Activated T-helper 1 cell treated with anti-CD3 and anti-CD28 coated beads, Interleukin-12 subunit alpha, Interleukin-12 subunit beta, Interleukin-2, Interleukin-4 antibody, amounts not matched to agents 30 ng/mL and 10 ng/mL and 1 ng/mL, durations not matched to agents 14 hours and 24 hours and 36 hours (primary cell): Measurements from ENCODE around the gene CIAPIN1. TPM values are rescaled to one million over a fixed set of nuclear protein-coding genes. Genes with fewer than 3 reads are reported as not detected.
A peak's percentile ranks its signal among the peaks of the same experiment; 100 is the strongest.

Experiments used
- DNase-seq: peaks from one replicate; pipeline ENCODE4 v3.0.0; 2021; ENCODE audit warnings: low spot score
- H3K27ac Mint-ChIP-seq: one replicate; pipeline ENCODE4 v1.8.0; 2021; ENCODE audit warnings: mild to moderate bottlenecking, mixed read lengths
- H3K27me3 Mint-ChIP-seq: one replicate; pipeline ENCODE4 v1.8.0; 2022; ENCODE audit warnings: mild to moderate bottlenecking, moderate library complexity, mixed read lengths; ENCODE audit not compliant: insufficient read depth
- H3K36me3 Mint-ChIP-seq: one replicate; pipeline ENCODE4 v1.8.0; 2021; ENCODE audit warnings: low read depth, mixed read lengths
- H3K4me1 Mint-ChIP-seq: one replicate; pipeline ENCODE4 v1.8.0; 2021; ENCODE audit warnings: low read depth, mixed read lengths
- H3K4me3 Mint-ChIP-seq: one replicate; pipeline ENCODE4 v1.8.0; 2021; ENCODE audit warnings: mild to moderate bottlenecking, moderate library complexity, mixed read lengths
- H3K9me3 Mint-ChIP-seq: one replicate; pipeline ENCODE4 v1.8.0; 2021; ENCODE audit warnings: mixed read lengths
- intact Hi-C: fragments of 100-400 bp; cut with micrococcal nuclease; formaldehyde crosslinking; loops from one replicate; pipeline ENCODE4 v1.15.1; 2024
- total RNA-seq: library from RNA; stranded (reverse); gene quantifications from 2 replicates; pipeline ENCODE4 v1.2.3, GENCODE V29; 2022

The CIAPIN1 gene
- total RNA-seq, 1 donor from 2014 or later = 98.0 TPM

DNA sequence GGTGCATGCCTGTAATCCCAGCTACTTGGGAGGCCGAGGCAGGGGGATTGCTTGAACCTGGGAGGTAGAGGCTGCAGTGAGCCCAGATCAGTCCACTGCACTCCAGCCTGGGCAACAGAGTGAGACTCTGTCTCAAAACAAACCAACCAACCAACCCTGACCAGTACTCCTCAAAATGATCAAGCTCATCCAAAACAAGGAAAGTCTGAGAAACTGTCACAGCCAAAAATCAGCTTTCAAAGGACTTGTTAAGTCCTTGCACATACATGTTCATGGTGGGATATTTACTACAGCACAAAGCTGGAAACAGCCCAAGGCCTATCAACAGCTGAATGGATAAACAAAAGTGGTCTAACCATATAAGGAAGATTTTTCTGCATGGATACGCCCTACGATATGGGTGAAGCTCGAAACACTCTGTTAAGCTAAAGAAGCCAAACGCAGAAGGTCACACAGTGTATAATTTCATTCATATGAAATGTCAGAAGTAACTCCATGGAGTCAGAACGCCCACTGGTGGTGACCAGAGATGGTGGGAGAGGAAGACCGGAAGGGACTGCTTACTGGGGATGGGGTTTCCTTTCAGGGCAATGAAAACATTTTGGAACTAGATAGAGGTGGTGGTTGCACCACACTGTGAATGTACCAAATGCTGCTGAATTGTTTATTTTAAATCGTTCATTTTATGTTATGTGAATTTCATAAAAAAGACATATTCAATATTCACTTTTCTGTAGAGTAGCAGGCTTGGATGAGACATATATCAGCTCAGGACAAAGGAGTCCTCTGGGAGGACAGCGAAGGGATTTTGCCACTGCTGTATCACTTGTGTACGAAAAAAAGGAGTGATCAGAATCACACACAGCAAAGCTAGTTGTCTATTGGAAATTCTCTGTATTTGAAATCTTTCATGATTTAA lies 24.9 kb downstream of the CIAPIN1 start:
- no peak for DNase-seq
- Mint-ChIP-seq H3K27me3 (no peaks in the 10 kb centered on the region), H3K9me3 (no peaks in the 10 kb centered on the region), H3K27ac (no peak overlapping the region), H3K4me1 (peaks cover 14% of the 10 kb centered on the region), H3K4me3 (no peak overlapping the region), H3K36me3 (peaks cover 1% of the 10 kb centered on the region)
- intact Hi-C loops = no loop called here

DNA sequence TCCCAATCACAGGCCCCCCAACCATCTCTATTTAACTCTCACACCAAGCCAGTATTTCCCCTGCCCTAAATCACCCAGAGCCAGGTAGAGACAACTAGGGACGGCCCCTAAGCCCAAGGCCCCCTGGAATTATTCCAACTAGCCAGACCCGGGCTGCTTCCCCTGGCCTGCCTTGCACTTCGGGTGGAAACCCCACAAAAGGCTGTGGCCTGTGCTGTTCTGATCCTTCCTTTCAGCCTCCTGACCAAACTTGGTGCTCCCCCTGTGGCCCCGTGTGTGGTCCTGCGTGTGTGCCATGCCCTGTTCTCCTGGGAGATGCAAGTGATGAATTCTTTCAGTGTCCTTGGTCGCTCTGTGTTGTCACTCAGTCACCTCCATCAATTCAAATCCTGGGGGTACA lies 27.7 kb downstream of the CIAPIN1 start:
- Mint-ChIP-seq H3K4me3 (no peak overlapping the region), H3K27me3 (peaks cover 2% of the 10 kb centered on the region), H3K36me3 (no peaks in the 10 kb centered on the region), H3K9me3 (no peaks in the 10 kb centered on the region), H3K27ac (no peak overlapping the region), H3K4me1 (peaks cover 19% of the 10 kb centered on the region)
- intact Hi-C loops = loop anchor here (1.0 kb wide), 1 partner anchor 100 kb away; no protein-coding TSS in a partner anchor
- no peak for DNase-seq

DNA sequence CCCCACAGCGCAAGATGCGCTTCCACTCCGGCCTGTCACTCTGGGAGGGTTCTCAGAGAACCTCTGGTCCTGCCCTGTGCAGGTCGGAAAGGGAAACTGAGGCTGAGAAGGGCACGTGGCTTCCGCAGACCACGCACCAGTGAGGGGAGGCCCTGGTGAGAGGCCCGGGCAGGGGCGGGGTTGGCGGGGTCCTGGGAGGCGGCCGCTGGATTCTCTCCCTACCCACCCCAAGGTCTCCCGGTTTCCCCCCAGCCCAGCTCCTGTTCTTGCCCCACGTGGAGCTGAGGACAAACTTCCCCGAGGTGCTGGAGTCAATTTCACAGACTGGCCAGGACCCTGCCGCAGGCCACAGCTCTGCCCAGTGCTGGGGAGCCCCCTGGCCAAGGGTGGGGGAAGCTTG lies 31.1 kb downstream of the CIAPIN1 start:
- H3K4me1 Mint-ChIP-seq = peaks cover 19% of the 10 kb centered on the region
- no peak overlapping the region for H3K4me3 Mint-ChIP-seq
- H3K27me3 Mint-ChIP-seq = peaks cover 2% of the 10 kb centered on the region
- intact Hi-C loops = loop anchor here (2.0 kb wide), 2 partner anchors 171 to 331 kb away; partner anchors contain the start of gene ARL2BP
- no peaks in the 10 kb centered on the region for H3K36me3 Mint-ChIP-seq
- no peak overlapping the region for H3K27ac Mint-ChIP-seq
- no peaks in the 10 kb centered on the region for H3K9me3 Mint-ChIP-seq
- no peak for DNase-seq

- Mint-ChIP-seq H3K36me3 (no peaks in the 10 kb centered on the region), H3K9me3 (no peaks in the 10 kb centered on the region), H3K4me1 (peaks cover 17% of the 10 kb centered on the region), H3K27ac (no peak overlapping the region), H3K4me3 (no peak overlapping the region), H3K27me3 (peaks cover 2% of the 10 kb centered on the region)
- intact Hi-C loops = no loop called here
- no peak for DNase-seq
Measured at GRCh38 chr16:57413733-57414132, 33.5 kb downstream of the CIAPIN1 start.

GRCh38 chr16:57413301-57413730 lies 33.9 kb downstream of the CIAPIN1 start:
- intact Hi-C loops = no loop called here

GRCh38 chr16:57412584-57412983 lies 34.6 kb downstream of the CIAPIN1 start:
- intact Hi-C loops = no loop called here
- no peaks in the 10 kb centered on the region for H3K9me3 Mint-ChIP-seq
- no peak for DNase-seq
- peaks cover 13% of the 10 kb centered on the region for H3K4me1 Mint-ChIP-seq
- H3K27ac Mint-ChIP-seq = no peak overlapping the region
- H3K4me3 Mint-ChIP-seq = no peak overlapping the region
- peaks cover 2% of the 10 kb centered on the region for H3K27me3 Mint-ChIP-seq
- no peaks in the 10 kb centered on the region for H3K36me3 Mint-ChIP-seq

More at GRCh38 chr16:57413301-57413730, 33.9 kb downstream of the CIAPIN1 start:
- no peak for DNase-seq
- Mint-ChIP-seq H3K27me3 (peaks cover 2% of the 10 kb centered on the region), H3K9me3 (no peaks in the 10 kb centered on the region), H3K36me3 (no peaks in the 10 kb centered on the region), H3K27ac (no peak overlapping the region), H3K4me1 (peaks cover 17% of the 10 kb centered on the region), H3K4me3 (no peak overlapping the region)

DNA sequence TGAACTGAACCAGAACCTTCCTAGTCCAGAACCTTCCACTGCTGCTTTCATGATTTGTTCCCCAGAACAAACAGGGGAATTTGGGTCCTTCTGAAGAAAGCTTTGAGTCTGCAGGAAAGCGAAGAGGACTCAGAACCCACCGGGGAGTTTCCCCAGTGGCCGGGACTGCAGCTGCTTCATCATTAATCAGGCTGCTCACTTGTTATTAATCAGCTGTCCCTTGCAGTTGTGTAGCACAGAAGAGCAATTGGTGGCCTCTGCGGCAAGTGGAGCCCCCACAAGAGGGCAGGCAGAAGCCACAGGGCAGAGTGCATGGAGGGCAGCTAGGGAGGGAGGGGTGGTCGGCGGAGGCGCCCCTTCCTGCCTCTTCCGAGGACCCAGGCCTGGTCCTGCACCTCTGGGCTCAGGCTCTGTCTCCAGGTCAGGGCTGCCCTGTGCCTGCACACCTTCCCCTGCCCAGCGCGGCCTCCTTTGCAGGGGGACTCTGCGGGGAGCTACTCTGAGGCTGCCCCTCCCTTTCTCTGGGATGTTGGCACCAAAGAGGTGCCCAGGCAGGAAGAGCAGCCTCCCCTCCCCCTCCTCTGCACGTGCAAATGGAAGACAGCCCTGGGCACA lies 35.7 kb downstream of the CIAPIN1 start:
- H3K9me3 Mint-ChIP-seq = no peaks in the 10 kb centered on the region
- no peaks in the 10 kb centered on the region for H3K36me3 Mint-ChIP-seq
- no peak for DNase-seq
- peaks cover 2% of the 10 kb centered on the region for H3K27me3 Mint-ChIP-seq
- H3K27ac Mint-ChIP-seq = no peak overlapping the region
- no peak overlapping the region for H3K4me3 Mint-ChIP-seq
- intact Hi-C loops = no loop called here
- H3K4me1 Mint-ChIP-seq = peaks cover 8% of the 10 kb centered on the region

DNA sequence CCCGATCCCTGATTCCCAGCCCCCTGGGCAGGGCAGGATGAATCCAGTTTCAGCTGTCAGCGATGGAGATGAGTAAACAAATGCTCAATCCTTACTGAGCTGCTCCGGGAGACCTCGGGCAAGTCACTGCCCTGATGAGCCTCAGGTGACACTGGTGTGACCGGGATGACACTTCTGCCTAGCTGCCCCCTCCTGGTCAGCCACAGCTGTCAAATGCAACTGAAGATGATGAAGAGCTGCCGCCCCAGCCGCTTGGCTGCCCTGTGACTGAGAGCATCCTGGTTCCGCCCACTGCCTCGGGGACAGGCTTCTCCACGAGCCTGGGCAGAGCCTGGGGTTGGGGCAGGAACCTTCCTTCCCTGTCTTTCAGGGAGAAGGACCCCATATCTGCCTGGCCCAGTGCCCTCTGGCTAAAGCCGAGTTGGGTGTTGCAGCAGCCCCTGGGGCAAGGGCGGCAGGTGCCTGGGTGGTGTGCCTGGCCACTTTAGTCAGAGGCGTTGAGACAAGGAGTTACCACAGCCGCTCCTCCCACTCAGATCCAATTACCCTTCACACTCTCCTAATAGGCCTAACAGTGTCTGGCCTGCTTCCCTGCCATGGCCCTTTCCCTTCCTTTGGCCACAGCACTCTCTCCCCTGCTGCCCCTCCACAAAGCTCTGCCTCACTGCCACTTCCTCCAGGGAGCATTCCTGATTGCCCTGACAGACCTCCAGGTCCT lies 37.2 kb downstream of the CIAPIN1 start:
- Mint-ChIP-seq H3K9me3 (no peaks in the 10 kb centered on the region), H3K36me3 (no peaks in the 10 kb centered on the region), H3K4me3 (no peak overlapping the region), H3K27me3 (peaks cover 2% of the 10 kb centered on the region), H3K4me1 (peaks cover 8% of the 10 kb centered on the region), H3K27ac (no peak overlapping the region)
- intact Hi-C loops = no loop called here
- DNase-seq = no peak

DNA sequence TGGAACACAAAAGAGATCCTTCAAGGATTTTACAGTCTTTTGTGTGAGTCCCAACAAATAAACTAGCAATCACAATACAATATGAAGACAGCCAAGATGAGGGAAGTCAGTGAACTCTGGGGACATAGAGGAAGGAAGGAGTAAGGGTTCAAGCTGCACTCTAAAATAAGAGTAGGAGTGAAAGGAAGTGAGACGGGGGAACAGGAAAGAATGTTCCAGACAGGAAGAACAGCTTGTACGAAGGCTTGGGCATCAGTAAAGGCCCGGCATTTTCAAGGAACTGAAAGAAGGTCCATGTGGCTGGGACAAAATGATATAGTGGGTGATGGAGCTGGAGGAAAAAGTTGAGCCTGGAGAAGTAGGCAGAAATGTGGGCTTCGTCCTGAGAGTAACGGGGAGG lies 38.1 kb downstream of the CIAPIN1 start:
- intact Hi-C loops = no loop called here
- Mint-ChIP-seq H3K27ac (peak overlapping the region; percentile 3), H3K4me3 (no peak overlapping the region), H3K4me1 (peaks cover 8% of the 10 kb centered on the region), H3K9me3 (no peaks in the 10 kb centered on the region), H3K36me3 (no peaks in the 10 kb centered on the region), H3K27me3 (peaks cover 2% of the 10 kb centered on the region)
- no peak for DNase-seq

DNA sequence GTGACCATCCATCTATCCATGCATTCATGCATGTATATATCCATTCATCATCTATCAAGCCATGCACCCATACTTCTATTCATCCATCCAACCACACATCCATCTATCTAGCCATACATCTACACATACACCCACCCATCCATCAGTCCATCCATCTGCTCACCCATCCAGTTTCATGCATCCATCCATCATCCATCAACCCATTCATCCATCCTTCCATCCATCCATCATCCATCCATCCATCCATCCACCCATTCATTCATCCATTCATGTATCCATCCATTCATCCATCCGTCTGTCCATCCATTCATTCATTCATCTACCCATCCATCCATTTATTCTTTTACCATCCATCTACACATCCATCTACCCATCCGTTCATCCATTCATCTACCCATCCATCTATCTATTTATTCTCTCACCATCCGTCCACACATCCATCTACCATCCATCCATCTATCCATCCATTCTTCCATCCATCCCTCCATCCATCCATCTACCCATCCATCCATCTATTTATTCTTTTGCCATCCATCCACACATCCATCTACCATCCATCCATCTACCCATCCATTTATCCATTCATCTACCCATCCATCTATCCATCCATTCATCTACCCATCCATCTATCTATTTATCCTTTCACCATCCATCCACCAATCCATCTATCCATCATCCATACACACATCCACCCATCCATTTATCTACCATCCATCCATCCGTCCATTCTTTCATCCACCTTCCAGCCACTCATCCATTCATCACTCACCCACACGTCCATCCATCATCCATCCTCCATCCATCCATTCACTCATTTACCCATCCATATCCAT lies 39.4 kb downstream of the CIAPIN1 start:
- Mint-ChIP-seq H3K36me3 (no peaks in the 10 kb centered on the region), H3K4me1 (peaks cover 8% of the 10 kb centered on the region), H3K27ac (no peak overlapping the region), H3K4me3 (no peak overlapping the region), H3K9me3 (no peaks in the 10 kb centered on the region), H3K27me3 (peaks cover 2% of the 10 kb centered on the region)
- DNase-seq = no peak
- intact Hi-C loops = no loop called here

DNA sequence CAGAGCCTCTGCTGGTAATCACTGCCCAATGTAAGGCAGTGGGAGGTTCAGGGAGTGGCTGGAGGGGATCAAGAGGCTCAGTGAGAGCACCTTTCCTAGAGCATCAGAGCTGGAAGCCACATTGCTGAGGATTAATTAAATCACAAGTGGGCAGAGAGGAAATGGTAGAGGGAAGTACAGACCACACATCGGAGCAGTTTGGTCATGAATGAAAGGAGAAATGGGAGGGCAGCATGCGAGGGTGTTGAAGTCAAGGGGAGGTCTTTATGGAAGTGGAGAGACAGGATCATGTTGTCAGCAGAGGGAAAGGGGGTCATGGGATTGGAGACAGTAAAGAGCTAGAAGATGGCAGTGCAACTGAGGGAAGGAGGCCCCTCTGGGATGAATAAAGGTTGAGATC lies 40.3 kb downstream of the CIAPIN1 start:
- H3K36me3 Mint-ChIP-seq = no peaks in the 10 kb centered on the region
- no peak overlapping the region for H3K27ac Mint-ChIP-seq
- H3K4me1 Mint-ChIP-seq = peaks cover 8% of the 10 kb centered on the region
- H3K27me3 Mint-ChIP-seq = peaks cover 2% of the 10 kb centered on the region
- intact Hi-C loops = no loop called here
- no peaks in the 10 kb centered on the region for H3K9me3 Mint-ChIP-seq
- no peak for DNase-seq
- H3K4me3 Mint-ChIP-seq = no peak overlapping the region

DNA sequence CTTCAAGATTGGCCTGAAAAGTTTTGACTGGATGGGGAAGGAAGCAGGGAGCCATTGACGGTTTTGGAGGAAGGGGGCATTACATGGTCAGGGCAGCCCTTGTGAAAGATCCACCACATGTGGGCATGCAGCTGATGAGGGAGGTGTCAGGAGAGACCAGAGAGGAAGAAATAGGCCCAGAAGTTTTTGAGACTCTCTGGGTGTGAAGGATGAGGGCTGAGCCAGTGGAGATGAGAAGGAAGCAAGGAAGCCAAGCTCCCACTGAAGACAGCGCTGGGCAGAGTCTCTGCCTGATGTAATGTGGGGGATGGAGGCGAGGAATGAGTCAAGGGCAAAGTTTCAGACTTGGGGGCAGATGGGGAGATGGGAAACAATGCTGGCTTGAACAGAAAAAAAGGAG lies 42.1 kb downstream of the CIAPIN1 start:
- Mint-ChIP-seq H3K27ac (no peak overlapping the region), H3K9me3 (no peaks in the 10 kb centered on the region), H3K4me1 (peaks cover 8% of the 10 kb centered on the region), H3K4me3 (no peak overlapping the region), H3K36me3 (no peaks in the 10 kb centered on the region), H3K27me3 (peaks cover 2% of the 10 kb centered on the region)
- intact Hi-C loops = no loop called here
- DNase-seq = no peak
